Endometrial microvascular endothelial cells (primary cell): ENCODE measurements around the gene RHAG. TPM values are rescaled to one million over a fixed set of nuclear protein-coding genes. Genes with fewer than 3 reads are reported as not detected.
"Not testable (repeated sequence)": the region's sequence is repeated elsewhere in the genome, so short reads cannot be mapped to it uniquely, and the experiment has no call there.

ENCODE experiments used
- in situ Hi-C: cut with HindIII; loops from 2 replicates; pipeline ENCODE4 v1.10.0; 2017; ENCODE audit warnings: low sequenced_read_pairs, low pct_unique_long_range_greater_than_20kb; ENCODE audit errors: inconsistent ontology term
- total RNA-seq: library from RNA; depleted of rRNA; stranded (reverse); fragments of >200 nt; gene quantifications from one replicate; pipeline ENCODE4 v1.2.3, GENCODE V29; 2015; ENCODE audit errors: inconsistent ontology term

Gene RHAG
- total RNA-seq, 1 donor from 2014 or later: not detected

GRCh38 chr6:49639177-49639817, 2.7 kb upstream of the RHAG start:
- in situ Hi-C loops: no loop called here

GRCh38 chr6:49637350-49637731, 702 bp upstream of the RHAG start:
- in situ Hi-C loops: no loop called here

GRCh38 chr6:49635978-49636712, 494 bp downstream of the RHAG start:
- in situ Hi-C loops: no loop called here

- in situ Hi-C loops: no loop called here
These were observed 1.2 kb downstream of the RHAG start for GRCh38 chr6:49635480-49635879.

GRCh38 chr6:49634836-49635218, 1.8 kb downstream of the RHAG start:
- in situ Hi-C loops: no loop called here

- in situ Hi-C loops: no loop called here
These were observed 2.4 kb downstream of the RHAG start for GRCh38 chr6:49634092-49634835.

GRCh38 chr6:49633541-49633940, 3.1 kb downstream of the RHAG start:
- in situ Hi-C loops: no loop called here

GRCh38 chr6:49632727-49633126, 3.9 kb downstream of the RHAG start:
- in situ Hi-C loops: no loop called here

- in situ Hi-C loops: not testable (repeated sequence)
These were observed 7.1 kb downstream of the RHAG start for GRCh38 chr6:49629485-49630088.

GRCh38 chr6:49626811-49627210, 9.8 kb downstream of the RHAG start:
- in situ Hi-C loops: no loop called here

GRCh38 chr6:49618257-49618656, 18.4 kb downstream of the RHAG start:
- in situ Hi-C loops: no loop called here

- in situ Hi-C loops: not testable (repeated sequence)
These were observed 22.5 kb downstream of the RHAG start for GRCh38 chr6:49614144-49614543.

- in situ Hi-C loops: no loop called here
These were observed 27.4 kb downstream of the RHAG start for GRCh38 chr6:49609285-49609684.

- in situ Hi-C loops: not testable (repeated sequence)
These were observed 28.4 kb downstream of the RHAG start for GRCh38 chr6:49608275-49608674.

- in situ Hi-C loops: no loop called here
These were observed 29.2 kb downstream of the RHAG start for GRCh38 chr6:49607391-49607982.

- in situ Hi-C loops: no loop called here
These were observed 29.8 kb downstream of the RHAG start for GRCh38 chr6:49606721-49607390.

GRCh38 chr6:49604080-49604479, 32.6 kb downstream of the RHAG start:
- in situ Hi-C loops: not testable (repeated sequence)

- in situ Hi-C loops: not testable (repeated sequence)
These were observed 49.4 kb downstream of the RHAG start for GRCh38 chr6:49587262-49587661.

- in situ Hi-C loops: no loop called here
These were observed 54.1 kb downstream of the RHAG start for GRCh38 chr6:49582529-49582928.
